ENCODE results near the gene MTHFSD. TPM values are rescaled to one million over a fixed set of nuclear protein-coding genes. Genes with fewer than 3 reads are reported as not detected.

Gene MTHFSD
- total and polyA plus RNA-seq, 4 donors, result 9.4 to 28.5 (median 16.6) TPM

DNA sequence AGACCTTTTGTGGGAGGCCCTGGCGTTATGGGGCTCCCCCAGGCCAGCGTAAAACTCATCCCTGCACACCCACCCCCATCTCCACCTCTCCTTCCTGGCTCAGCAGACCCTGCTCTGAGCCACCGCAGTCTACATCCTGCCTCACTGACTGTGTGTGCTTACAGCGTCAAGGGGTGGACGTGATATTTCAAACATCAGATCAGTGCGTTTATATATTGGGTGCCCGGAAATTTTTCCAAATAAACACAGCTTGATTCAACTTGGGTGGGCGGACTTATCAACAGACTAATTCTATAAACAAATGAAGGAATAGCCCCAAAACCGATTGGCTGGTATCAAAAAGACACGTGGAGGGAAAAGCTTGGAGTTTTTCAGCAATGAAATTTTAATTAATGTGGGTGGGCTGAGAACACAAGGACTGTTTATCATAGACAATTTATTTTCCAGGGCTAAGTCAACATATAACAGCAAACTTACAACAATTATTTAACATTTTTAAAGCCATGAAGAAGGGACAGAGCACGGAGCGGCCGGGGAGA, 23.1 kb upstream of the MTHFSD start, which contains the start of gene FOXL1:
TSS of gene FOXL1 (plus strand) at position 489 of the 539 bp plus-strand sequence. CDS start 175 bp downstream, outside the sequence.
- peak; percentile 87 to 99 (median 98) for DNase-seq
- Histone ChIP-seq H3K9ac (ENCODE audit: insufficient read depth in 1 of 2, low read length in 2 of 2) (no peak within 1 kb of the TSS), H3K27me3 (ENCODE audit: control insufficient read depth in 3 of 3, insufficient read depth in 3 of 3, low read length in 2 of 3) (peaks cover 17 to 58% (median 39%) of the 10 kb centered on the region in 3 donors), H3K36me3 (ENCODE audit: control insufficient read depth in 4 of 4, insufficient read depth in 4 of 4, low read length in 4 of 4) (no peaks in the 10 kb centered on the region), H3K4me3 (no peak within 1 kb of the TSS), H3K9me3 (ENCODE audit: control insufficient read depth in 4 of 4, insufficient read depth in 3 of 4, low read length in 3 of 4) (no peaks in the 10 kb centered on the region), H3K27ac (ENCODE audit: low read depth in 1 of 2, low read length in 1 of 2) (peak within 1 kb of the TSS; percentile 37 to 67), H3K4me1 (ENCODE audit: control insufficient read depth in 5 of 5, insufficient read depth in 5 of 5, low read length in 5 of 5) (peaks cover 0 to 56% (median 13%) of the 10 kb centered on the region in 5 donors)
- TF ChIP-seq, protein P1, sequence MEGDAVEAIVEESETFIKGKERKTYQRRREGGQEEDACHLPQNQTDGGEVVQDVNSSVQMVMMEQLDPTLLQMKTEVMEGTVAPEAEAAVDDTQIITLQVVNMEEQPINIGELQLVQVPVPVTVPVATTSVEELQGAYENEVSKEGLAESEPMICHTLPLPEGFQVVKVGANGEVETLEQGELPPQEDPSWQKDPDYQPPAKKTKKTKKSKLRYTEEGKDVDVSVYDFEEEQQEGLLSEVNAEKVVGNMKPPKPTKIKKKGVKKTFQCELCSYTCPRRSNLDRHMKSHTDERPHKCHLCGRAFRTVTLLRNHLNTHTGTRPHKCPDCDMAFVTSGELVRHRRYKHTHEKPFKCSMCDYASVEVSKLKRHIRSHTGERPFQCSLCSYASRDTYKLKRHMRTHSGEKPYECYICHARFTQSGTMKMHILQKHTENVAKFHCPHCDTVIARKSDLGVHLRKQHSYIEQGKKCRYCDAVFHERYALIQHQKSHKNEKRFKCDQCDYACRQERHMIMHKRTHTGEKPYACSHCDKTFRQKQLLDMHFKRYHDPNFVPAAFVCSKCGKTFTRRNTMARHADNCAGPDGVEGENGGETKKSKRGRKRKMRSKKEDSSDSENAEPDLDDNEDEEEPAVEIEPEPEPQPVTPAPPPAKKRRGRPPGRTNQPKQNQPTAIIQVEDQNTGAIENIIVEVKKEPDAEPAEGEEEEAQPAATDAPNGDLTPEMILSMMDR (IDR thresholded peaks at IDR 0.05; ENCODE audit: control extremely low read depth, extremely low read depth), result no peak
- 39 to 60% methylated on average over 13 of the region's 13 CpGs for whole genome bisulfite sequencing, 2 donors
- ATAC-seq (ENCODE audit: insufficient read depth, low FRiP score), result no peak

DNA sequence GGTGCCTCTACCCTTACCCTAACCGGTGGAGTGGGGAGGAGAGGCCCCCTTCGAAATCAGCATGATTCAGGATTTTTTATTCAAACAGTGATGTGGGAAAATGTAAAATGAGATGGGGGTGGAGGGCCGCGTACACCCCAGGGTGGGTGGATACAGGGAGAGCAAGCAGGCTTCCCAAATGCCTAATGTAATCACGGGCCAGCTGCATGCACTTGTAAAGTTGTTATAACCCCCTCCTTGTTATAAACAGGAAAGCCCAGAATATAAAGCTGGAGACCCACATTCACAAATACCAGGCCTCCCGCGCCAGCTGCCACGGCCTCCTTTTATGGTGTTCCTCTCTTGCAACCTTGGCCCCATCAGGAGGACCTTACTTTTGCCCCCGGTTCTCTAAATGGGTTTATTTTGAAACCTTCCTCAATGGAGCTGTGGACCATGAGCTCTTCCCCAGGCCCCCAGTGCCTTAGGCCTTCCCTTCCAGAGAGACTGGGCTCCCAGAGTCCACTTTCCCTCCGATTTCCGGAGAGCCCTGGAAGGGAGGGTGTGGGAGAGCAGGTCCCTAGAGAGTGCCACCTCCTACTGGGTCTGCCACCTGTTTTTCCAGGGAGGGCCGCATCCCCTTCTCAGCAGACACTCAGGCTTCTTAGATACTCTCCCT, 22.4 kb upstream of the MTHFSD start:
- TF ChIP-seq, protein P1 (IDR thresholded peaks at IDR 0.05; ENCODE audit: control extremely low read depth, extremely low read depth), result no peak
- DNase-seq (peak; percentile 65 to 74 (median 74)), ATAC-seq (ENCODE audit: insufficient read depth, low FRiP score) (no peak)
- Histone ChIP-seq H3K36me3 (ENCODE audit: control insufficient read depth in 4 of 4, insufficient read depth in 4 of 4, low read length in 4 of 4) (no peaks in the 10 kb centered on the region), H3K4me3 (no peak overlapping the region), H3K4me1 (ENCODE audit: control insufficient read depth in 5 of 5, insufficient read depth in 5 of 5, low read length in 5 of 5) (peaks cover 0 to 56% (median 13%) of the 10 kb centered on the region in 5 donors), H3K27ac (ENCODE audit: low read depth in 1 of 2, low read length in 1 of 2) (peak overlapping the region; percentile 37 to 67), H3K27me3 (ENCODE audit: control insufficient read depth in 3 of 3, insufficient read depth in 3 of 3, low read length in 2 of 3) (peaks cover 17 to 61% (median 42%) of the 10 kb centered on the region in 3 donors), H3K9ac (ENCODE audit: insufficient read depth in 1 of 2, low read length in 2 of 2) (no peak overlapping the region), H3K9me3 (ENCODE audit: control insufficient read depth in 4 of 4, insufficient read depth in 3 of 4, low read length in 3 of 4) (no peaks in the 10 kb centered on the region)
- WGBS, 2 donors, result 38 to 64% methylated on average over 12 of the region's 12 CpGs

DNA sequence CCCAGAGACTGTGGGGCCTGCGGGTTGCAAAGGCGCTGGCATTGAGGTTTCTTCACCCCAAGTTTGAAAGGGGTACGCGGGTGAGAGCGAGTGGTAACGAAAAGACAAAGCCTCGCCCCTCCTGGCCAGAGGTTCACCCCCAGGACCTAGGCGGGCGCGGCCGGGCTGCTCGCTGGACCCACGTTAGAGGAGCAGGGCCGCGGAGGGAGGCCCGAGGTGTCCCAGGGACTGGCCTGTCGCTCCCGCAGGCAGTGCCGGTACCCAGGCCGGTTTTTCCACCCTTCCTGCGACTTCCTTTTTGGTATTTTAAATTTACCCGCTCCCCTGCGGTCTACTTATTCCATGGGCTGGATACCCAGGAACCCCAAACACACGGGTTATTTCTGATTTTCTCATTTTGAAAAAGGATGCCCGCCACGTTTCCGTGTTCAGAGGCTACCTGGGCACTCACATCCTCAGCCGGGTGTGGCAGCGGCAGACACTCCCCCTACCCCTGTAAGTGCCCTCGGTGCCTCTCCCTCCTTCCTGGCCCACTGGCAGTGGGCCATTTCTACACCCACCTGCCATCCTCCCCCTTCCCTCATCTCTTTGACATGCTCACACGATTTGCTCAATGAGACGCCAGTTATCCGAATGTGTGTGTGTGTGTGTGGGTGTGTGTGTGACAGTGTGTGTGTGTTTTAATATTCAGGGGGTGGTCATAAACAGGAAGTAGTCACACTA, 21.7 kb upstream of the MTHFSD start:
- ATAC-seq (ENCODE audit: insufficient read depth, low FRiP score) (no peak), DNase-seq (peak in 2 of 3 donors; percentile 36 to 52)
- H3K4me1 ChIP-seq (ENCODE audit: control insufficient read depth in 5 of 5, insufficient read depth in 5 of 5, low read length in 5 of 5), result peaks cover 0 to 56% (median 13%) of the 10 kb centered on the region in 5 donors
- H3K27me3 ChIP-seq (ENCODE audit: control insufficient read depth in 3 of 3, insufficient read depth in 3 of 3, low read length in 2 of 3), result peaks cover 17 to 59% (median 46%) of the 10 kb centered on the region in 3 donors
- no peaks in the 10 kb centered on the region for H3K9me3 ChIP-seq (ENCODE audit: control insufficient read depth in 4 of 4, insufficient read depth in 3 of 4, low read length in 3 of 4)
- peak overlapping the region; percentile 18 for H3K4me3 ChIP-seq
- H3K9ac ChIP-seq (ENCODE audit: insufficient read depth in 1 of 2, low read length in 2 of 2), result no peak overlapping the region
- TF ChIP-seq, protein P1 (IDR thresholded peaks at IDR 0.05; ENCODE audit: control extremely low read depth, extremely low read depth), result no peak
- H3K36me3 ChIP-seq (ENCODE audit: control insufficient read depth in 4 of 4, insufficient read depth in 4 of 4, low read length in 4 of 4), result no peaks in the 10 kb centered on the region
- H3K27ac ChIP-seq (ENCODE audit: low read depth in 1 of 2, low read length in 1 of 2), result no peak overlapping the region
- WGBS, 2 donors, result 17 to 20% methylated on average over 33 of the region's 33 CpGs
